HG02840 (cell line): ENCODE measurements around the gene EBNA1BP2.
"Not testable (repeated sequence)": the region's sequence is repeated elsewhere in the genome, so short reads cannot be mapped to it uniquely, and the experiment has no call there.

Experiments
- ATAC-seq: cut with Tn5 transposase; IDR thresholded peaks from one replicate; pipeline ENCODE4 v1.9.1; 2021; ENCODE audit warnings: mild to moderate bottlenecking, moderate library complexity, moderate number of reproducible peaks; ENCODE audit not compliant: unreplicated experiment, low FRiP score

Gene EBNA1BP2

GRCh38 chr1:43123031-43123430 is 49.1 kb downstream of the EBNA1BP2 start:
- no peak for ATAC-seq

DNA sequence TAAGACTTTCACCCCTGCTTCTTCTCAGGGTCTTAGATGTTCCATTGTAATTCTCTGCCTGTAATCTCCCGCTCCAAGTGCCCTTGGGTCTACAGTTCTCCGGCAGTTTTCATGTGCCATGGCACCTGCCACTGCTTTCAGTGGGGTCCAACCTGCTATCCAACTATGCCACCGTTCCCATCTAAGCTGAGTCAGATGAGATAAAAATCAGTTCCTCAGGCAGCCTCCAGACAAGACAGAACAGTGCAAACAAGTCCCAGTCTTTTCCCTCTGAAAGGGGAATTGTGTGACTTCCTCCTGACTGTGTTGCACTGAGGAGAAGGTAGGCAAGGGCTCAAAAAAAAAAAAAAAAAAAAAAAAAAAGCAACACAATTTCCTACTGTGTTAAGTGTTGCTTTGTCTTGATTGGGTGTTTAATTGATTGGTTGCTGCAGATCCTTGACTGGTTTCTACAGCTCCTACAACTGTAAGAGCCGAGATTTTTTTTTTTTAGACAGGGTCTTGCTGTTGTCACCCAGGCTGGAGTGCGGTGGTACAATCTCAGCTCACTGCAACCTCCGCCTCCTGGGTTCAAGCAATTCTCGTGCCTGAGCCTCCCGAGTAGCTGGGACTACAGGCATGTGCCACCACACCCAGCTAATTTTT is 50.7 kb downstream of the EBNA1BP2 start:
- no peak for ATAC-seq

- not testable (repeated sequence) for ATAC-seq
These were observed 52.0 kb downstream of the EBNA1BP2 start for GRCh38 chr1:43119928-43120586.
